IMR-90 (cell line): ENCODE results near the gene MUSTN1. TPM values are rescaled to one million over a fixed set of nuclear protein-coding genes. Genes with fewer than 3 reads are reported as not detected.

Experiments
- ATAC-seq: fragments of 200-7000 bp; cut with Tn5 transposase; 2 replicates; pipeline ENCODE4 v1.9.1; 2020; ENCODE audit warnings: low read depth, mild to moderate bottlenecking, moderate library complexity
- BruUV-seq: library from RNA; stranded (reverse); fragments of 400-500 nt; replicated peaks from 2 replicates; lab custom pipeline; 2021; lab: Mats Ljungman, UMichigan
- CTCF ChIA-PET: fragments of 300-600 bp; formaldehyde crosslinking; extraction: SDS; loops from one replicate; lab custom pipeline; 2021; ENCODE audit warnings: antibody characterized with exemption; lab: Yijun Ruan, JAX
- POLR2A ChIA-PET: fragments of 300-600 bp; sonication (Branson Sonifier 250); formaldehyde crosslinking; loops from one replicate; lab custom pipeline; 2022; ENCODE audit warnings: antibody characterized with exemption; ENCODE audit not compliant: unreplicated experiment; lab: Charles Lee
- DNase-seq: peaks from one replicate; pipeline ENCODE4 v3.0.0; 2013
- H2AFZ ChIP-seq: replicated peaks from 2 replicates; pipeline ENCODE3; 2013; ENCODE audit warnings: low read length, mild to moderate bottlenecking; ENCODE audit not compliant: poor library complexity
- H2AK5ac ChIP-seq: 2 replicates; pipeline ENCODE4 v1.6.1; 2013; ENCODE audit warnings: low read depth, low read length, inconsistent platforms
- H2AK9ac ChIP-seq: replicated peaks from 2 replicates; pipeline ENCODE3; 2013; ENCODE audit warnings: mild to moderate bottlenecking, low read depth, low read length, moderate library complexity; ENCODE audit not compliant: poor library complexity
- H2BK120ac ChIP-seq: 2 replicates; pipeline ENCODE4 v1.6.1; 2013; ENCODE audit warnings: low read depth, low read length, inconsistent platforms
- H2BK15ac ChIP-seq: 3 replicates; pipeline ENCODE4 v1.6.1; 2013; ENCODE audit warnings: low read depth, low read length, inconsistent platforms
- H2BK20ac ChIP-seq: 2 replicates; pipeline ENCODE4 v1.6.1; 2013; ENCODE audit warnings: low read depth, mild to moderate bottlenecking, inconsistent platforms, low read length, moderate library complexity
- H2BK5ac ChIP-seq: 2 replicates; pipeline ENCODE4 v1.6.1; 2013; ENCODE audit warnings: mild to moderate bottlenecking, low read depth, low read length, inconsistent platforms; ENCODE audit not compliant: poor library complexity, severe bottlenecking
- H3K14ac ChIP-seq: replicated peaks from 2 replicates; pipeline ENCODE4 v1.6.1; 2013; ENCODE audit warnings: low read depth, low read length, inconsistent platforms
- H3K18ac ChIP-seq: 2 replicates; pipeline ENCODE4 v1.6.1; 2013; ENCODE audit warnings: low read depth, low read length, control low read depth
- H3K23ac ChIP-seq: 2 replicates; pipeline ENCODE4 v1.6.1; 2013; ENCODE audit warnings: low read depth, low read length, inconsistent platforms
- H3K27ac ChIP-seq: 2 replicates; pipeline ENCODE4 v1.5.1; 2013; ENCODE audit warnings: mild to moderate bottlenecking, control low read depth, low read length; ENCODE audit not compliant: insufficient read depth
- H3K27me3 ChIP-seq: 2 replicates; pipeline ENCODE4 v1.6.1; 2013; ENCODE audit warnings: low read length; ENCODE audit not compliant: control insufficient read depth, insufficient read depth
- H3K36me3 ChIP-seq: 2 replicates; pipeline ENCODE4 v1.6.1; 2013; ENCODE audit warnings: low read length, mixed read lengths; ENCODE audit not compliant: control insufficient read depth, insufficient read depth
- H3K4ac ChIP-seq: 2 replicates; pipeline ENCODE4 v1.6.1; 2013; ENCODE audit warnings: low read depth, low read length, inconsistent platforms
- H3K4me1 ChIP-seq: 2 replicates; pipeline ENCODE4 v1.6.1; 2013; ENCODE audit warnings: low read length, mixed read lengths; ENCODE audit not compliant: control insufficient read depth, insufficient read depth
- H3K4me2 ChIP-seq: 2 replicates; pipeline ENCODE4 v1.6.1; 2013; ENCODE audit warnings: low read depth, mild to moderate bottlenecking, control low read depth, low read length, moderate library complexity
- H3K4me3 ChIP-seq: 2 replicates; pipeline ENCODE4 v1.5.1; 2013; ENCODE audit warnings: low read depth, mild to moderate bottlenecking, control low read depth, low read length, moderate library complexity; ENCODE audit not compliant: insufficient read depth
- H3K56ac ChIP-seq: 2 replicates; pipeline ENCODE4 v1.6.1; 2013; ENCODE audit warnings: low read length, inconsistent platforms; ENCODE audit not compliant: insufficient read depth; ENCODE audit errors: extremely low read depth
- H3K79me1 ChIP-seq, 2 experiments: 2 replicates each; pipeline ENCODE4 v1.6.1; 2013; ENCODE audit warnings: low read length in 2 of 2, inconsistent platforms in 1 of 2, low read depth in 1 of 2
- H3K9ac ChIP-seq: 2 replicates; pipeline ENCODE4 v1.6.1; 2013; ENCODE audit warnings: low read depth, low read length, control low read depth
- H3K9me1 ChIP-seq: 2 replicates; pipeline ENCODE4 v1.6.1; 2013; ENCODE audit warnings: low read length, inconsistent platforms; ENCODE audit not compliant: insufficient read depth
- H3K9me3 ChIP-seq: 2 replicates; pipeline ENCODE4 v1.6.1; 2013; ENCODE audit warnings: low read length; ENCODE audit not compliant: control insufficient read depth, insufficient read depth
- H4K20me1 ChIP-seq: 2 replicates; pipeline ENCODE4 v1.6.1; 2013; ENCODE audit warnings: low read length, inconsistent platforms; ENCODE audit not compliant: insufficient read depth
- H4K5ac ChIP-seq: 2 replicates; pipeline ENCODE4 v1.6.1; 2013; ENCODE audit warnings: mild to moderate bottlenecking, low read depth, low read length, control low read depth
- H4K8ac ChIP-seq, 2 experiments: 2 replicates each; pipeline ENCODE4 v1.6.1; 2013; ENCODE audit warnings: low read depth in 2 of 2, low read length in 2 of 2, control low read depth in 1 of 2, inconsistent platforms in 1 of 2
- H4K91ac ChIP-seq: 2 replicates; pipeline ENCODE4 v1.6.1; 2013; ENCODE audit warnings: low read depth, low read length, inconsistent platforms; ENCODE audit not compliant: insufficient read depth
- CTCF ChIP-seq: conservative IDR thresholded peaks from 2 replicates; pipeline ENCODE4 v1.5.1; 2012; ENCODE audit warnings: mild to moderate bottlenecking, low read depth, low read length, improper control_type of control experiment
- NFE2L2 ChIP-seq: fragments of 150-350 bp; IDR thresholded peaks from 2 replicates; pipeline ENCODE4 v1.6.1; 2016; ENCODE audit warnings: low read depth, mild to moderate bottlenecking, low read length
- WGBS, 2 experiments: methylation state at CpG; one replicate each; pipeline versions ENCODE4 v1.1.5 to v1.1.7; 2013; ENCODE audit warnings: missing lambda C conversion rate in 2 of 2; ENCODE audit not compliant: insufficient read length in 1 of 2; ENCODE audit errors: extremely low coverage in 2 of 2; 5-methylcytosine and 5-hydroxymethylcytosine counted together
- dilution Hi-C: fragments of 300-500 bp; cut with HindIII; formaldehyde crosslinking; loops from one replicate; pipeline ENCODE4 v1.14.3; 2018; ENCODE audit warnings: low sequenced_read_pairs; ENCODE audit not compliant: unreplicated experiment
- in situ Hi-C: fragments of 300-500 bp; cut with MboI; formaldehyde crosslinking; loops from 3 replicates; pipeline ENCODE4 v1.14.3; 2019; ENCODE audit warnings: low sequenced_read_pairs, inconsistent platforms, mixed read lengths
- intact Hi-C: fragments of 100-400 bp; cut with micrococcal nuclease; formaldehyde crosslinking; loops from 2 replicates; pipeline ENCODE4 v1.10.0; 2022
- polyA plus RNA-seq, 3 experiments: library from polyadenylated mRNA; depleted of rRNA; stranded (reverse); fragments of >200 nt; gene quantifications; 2 replicates each; pipeline ENCODE4 v1.2.3, GENCODE V29; 2012; ENCODE audit warnings: low replicate concordance in 1 of 3
- total RNA-seq: library from RNA; depleted of rRNA; stranded (reverse); fragments of >200 nt; gene quantifications from 2 replicates; pipeline ENCODE4 v1.2.3, GENCODE V29; 2012

MUSTN1 gene
- total and polyA plus RNA-seq, 2 of the 4 experiments (the other 2 are of a cell fraction): not detected

- H2BK15ac ChIP-seq: no peak overlapping the region
- peak overlapping the region; percentile 58 for H2AK9ac ChIP-seq
- H4K91ac ChIP-seq: no peak overlapping the region
- H3K9ac ChIP-seq: no peak overlapping the region
- in situ Hi-C loops: no loop called here
- no peak for TF ChIP-seq NFE2L2
- TF ChIP-seq CTCF: peak; percentile 23; the same call in 1 of the 2 replicates
- no peak overlapping the region for H2BK120ac ChIP-seq
- H3K9me1 ChIP-seq: no peaks in the 10 kb centered on the region
- no peaks in the 10 kb centered on the region for H3K36me3 ChIP-seq
- no peak overlapping the region for H2AFZ ChIP-seq
- H3K27ac ChIP-seq: no peak overlapping the region
- no peak overlapping the region for H3K18ac ChIP-seq
- H3K4me2 ChIP-seq: no peak overlapping the region
- intact Hi-C loops: no loop called here
- POLR2A ChIA-PET: no interaction called here
- no peak overlapping the region for H3K4me3 ChIP-seq
- 100% methylated on average over 2 of the region's 14 CpGs; no CpG with 5 or more reads in 1 of the 2 experiments for WGBS, 2 experiments
- peaks cover 5% of the 10 kb centered on the region; the same call in 1 of the 2 replicates for H3K4me1 ChIP-seq
- no peak overlapping the region for H2BK5ac ChIP-seq
- dilution Hi-C loops: no loop called here
- no peak overlapping the region for H3K23ac ChIP-seq
- H3K56ac ChIP-seq: no peak overlapping the region
- H4K20me1 ChIP-seq: no peaks in the 10 kb centered on the region
- CTCF ChIA-PET: interaction anchor here (0.6 kb wide), 1 partner anchor 26 kb away, joined by 3 read pairs; no protein-coding TSS in a partner anchor
- no peaks in the 10 kb centered on the region for H3K9me3 ChIP-seq
- no peak for ATAC-seq
- H2BK20ac ChIP-seq: no peak overlapping the region
- BruUV-seq: no TSS peak
- no peak overlapping the region for H3K14ac ChIP-seq
- no peak overlapping the region for H2AK5ac ChIP-seq
- no peaks in the 10 kb centered on the region for H3K79me1 ChIP-seq
- no peak overlapping the region for H3K4ac ChIP-seq
- no peak overlapping the region for H4K5ac ChIP-seq
- H3K27me3 ChIP-seq: no peaks in the 10 kb centered on the region
- no peak for DNase-seq
- no peak overlapping the region for H4K8ac ChIP-seq
These were observed 35.8 kb downstream of the MUSTN1 start for GRCh38 chr3:52798978-52799476.
